HG03439 (cell line): ENCODE measurements around the gene UNK.

Experiments used
- ATAC-seq: cut with Tn5 transposase; IDR thresholded peaks from one replicate; pipeline ENCODE4 v1.9.1; 2021; ENCODE audit warnings: mild to moderate bottlenecking, moderate library complexity; ENCODE audit not compliant: unreplicated experiment

UNK gene

GRCh38 chr17:75818326-75818885 is 33.8 kb downstream of the UNK start:
- no peak for ATAC-seq

- no peak for ATAC-seq
These were observed 34.5 kb downstream of the UNK start for GRCh38 chr17:75819116-75819515.

- no peak for ATAC-seq
These were observed 35.1 kb downstream of the UNK start for GRCh38 chr17:75819678-75820077.

GRCh38 chr17:75820094-75821080 is 35.8 kb downstream of the UNK start:
- ATAC-seq: no peak

- no peak for ATAC-seq
These were observed 36.9 kb downstream of the UNK start for GRCh38 chr17:75821552-75821951.

GRCh38 chr17:75822119-75822799 is 37.7 kb downstream of the UNK start:
- no peak for ATAC-seq

GRCh38 chr17:75822800-75823166 is 38.2 kb downstream of the UNK start:
- no peak for ATAC-seq

GRCh38 chr17:75823257-75824041 is 38.8 kb downstream of the UNK start:
- no peak for ATAC-seq

- no peak for ATAC-seq
These were observed 39.5 kb downstream of the UNK start for GRCh38 chr17:75824050-75824552.

- no peak for ATAC-seq
These were observed 40.1 kb downstream of the UNK start for GRCh38 chr17:75824666-75825065.

GRCh38 chr17:75825149-75825552 is 40.5 kb downstream of the UNK start:
- no peak for ATAC-seq

GRCh38 chr17:75825748-75826370 is 41.3 kb downstream of the UNK start:
- ATAC-seq: no peak

- ATAC-seq: no peak
These were observed 42.1 kb downstream of the UNK start for GRCh38 chr17:75826561-75827307.

- no peak for ATAC-seq
These were observed 42.9 kb downstream of the UNK start for GRCh38 chr17:75827308-75828075.

GRCh38 chr17:75828076-75828400 is 43.4 kb downstream of the UNK start:
- no peak for ATAC-seq

GRCh38 chr17:75828741-75829140 is 44.1 kb downstream of the UNK start:
- ATAC-seq: no peak

GRCh38 chr17:75829747-75830146 is 45.1 kb downstream of the UNK start:
- ATAC-seq: no peak

- ATAC-seq: no peak
These were observed 45.8 kb downstream of the UNK start for GRCh38 chr17:75830164-75831031.
